Calu3 (cell line): ENCODE measurements around the gene SNX18. TPM values are rescaled to one million over a fixed set of nuclear protein-coding genes. Genes with fewer than 3 reads are reported as not detected.
"Not testable (repeated sequence)": the region's sequence is repeated elsewhere in the genome, so short reads cannot be mapped to it uniquely, and the experiment has no call there.

Experiments
- BruUV-seq: library from RNA; stranded (reverse); fragments of 400-500 nt; replicated peaks from 2 replicates; lab custom pipeline; 2021; lab: Mats Ljungman, UMichigan
- CTCF ChIA-PET: fragments of 300-600 bp; sonication (Branson Sonifier 250); formaldehyde crosslinking; loops from one replicate; lab custom pipeline; 2022; ENCODE audit warnings: antibody characterized with exemption; lab: Charles Lee
- DNase-seq: peaks from one replicate; pipeline ENCODE4 v3.0.0; 2022
- H3K27ac Mint-ChIP-seq: one replicate; pipeline ENCODE4 v1.8.0; 2022; ENCODE audit warnings: mixed read lengths; ENCODE audit not compliant: unreplicated experiment
- H3K27me3 Mint-ChIP-seq: one replicate; pipeline ENCODE4 v1.8.0; 2022; ENCODE audit warnings: mixed read lengths; ENCODE audit not compliant: unreplicated experiment
- H3K36me3 Mint-ChIP-seq: one replicate; pipeline ENCODE4 v1.8.0; 2022; ENCODE audit warnings: mild to moderate bottlenecking, moderate library complexity, mixed read lengths; ENCODE audit not compliant: insufficient read depth, unreplicated experiment
- H3K4me1 Mint-ChIP-seq: one replicate; pipeline ENCODE4 v1.8.0; 2022; ENCODE audit warnings: mild to moderate bottlenecking, low read depth, mixed read lengths; ENCODE audit not compliant: unreplicated experiment
- H3K4me3 Mint-ChIP-seq: one replicate; pipeline ENCODE4 v1.8.0; 2022; ENCODE audit warnings: mild to moderate bottlenecking, low read depth, moderate library complexity, mixed read lengths; ENCODE audit not compliant: unreplicated experiment
- H3K9me3 Mint-ChIP-seq: one replicate; pipeline ENCODE4 v1.8.0; 2022; ENCODE audit warnings: low read depth, mixed read lengths; ENCODE audit not compliant: unreplicated experiment
- CTCF ChIP-seq: fragments of 200-600 bp; IDR thresholded peaks from one replicate; pipeline ENCODE4 v1.8.0; 2022; ENCODE audit warnings: antibody characterized with exemption; ENCODE audit not compliant: unreplicated experiment
- intact Hi-C: fragments of 100-400 bp; cut with micrococcal nuclease; formaldehyde crosslinking; loops from one replicate; pipeline ENCODE4 v1.10.0; 2022; ENCODE audit not compliant: unreplicated experiment
- total RNA-seq: library from RNA; stranded (reverse); gene quantifications from 2 replicates; pipeline ENCODE4 v1.2.3, GENCODE V29; 2022

SNX18 gene
- total RNA-seq, 1 experiment from 2014 or later = 22.8 TPM

- Mint-ChIP-seq H3K9me3 (no peaks in the 10 kb centered on the region), H3K4me1 (peaks cover 24% of the 10 kb centered on the region), H3K36me3 (no peaks in the 10 kb centered on the region), H3K27ac (no peak overlapping the region), H3K27me3 (no peaks in the 10 kb centered on the region), H3K4me3 (no peak overlapping the region)
- no peak for DNase-seq
- intact Hi-C loops = no loop called here
- CTCF ChIA-PET = no interaction called here
- no peak for TF ChIP-seq CTCF
- no TSS peak for BruUV-seq
Observed at GRCh38 chr5:54531546-54531945, 14.0 kb downstream of the SNX18 start.

- DNase-seq = no peak
- H3K4me3 Mint-ChIP-seq = no peak overlapping the region
- H3K36me3 Mint-ChIP-seq = no peaks in the 10 kb centered on the region
- CTCF ChIA-PET = interaction anchor here (0.6 to 0.7 kb wide), 3 partner anchors 15 to 465 kb away, joined by 4 to 5 read pairs (median 4); no protein-coding TSS in a partner anchor
- no TSS peak for BruUV-seq
- H3K9me3 Mint-ChIP-seq = no peaks in the 10 kb centered on the region
- intact Hi-C loops = no loop called here
- no peak for TF ChIP-seq CTCF
- H3K27me3 Mint-ChIP-seq = no peaks in the 10 kb centered on the region
- peak overlapping the region; percentile 28 for H3K27ac Mint-ChIP-seq
- H3K4me1 Mint-ChIP-seq = peaks cover 24% of the 10 kb centered on the region
Observed at GRCh38 chr5:54533541-54534190, 16.1 kb downstream of the SNX18 start.

GRCh38 chr5:54534191-54535004 lies 16.8 kb downstream of the SNX18 start:
- CTCF ChIA-PET = interaction anchor here (0.6 to 0.7 kb wide), 3 partner anchors 14 to 465 kb away, joined by 4 to 5 read pairs (median 4); no protein-coding TSS in a partner anchor
- no peaks in the 10 kb centered on the region for H3K9me3 Mint-ChIP-seq
- H3K27me3 Mint-ChIP-seq = no peaks in the 10 kb centered on the region
- H3K4me3 Mint-ChIP-seq = no peak overlapping the region
- peak overlapping the region; percentile 28 for H3K27ac Mint-ChIP-seq
- no peaks in the 10 kb centered on the region for H3K36me3 Mint-ChIP-seq
- TF ChIP-seq CTCF = no peak
- peaks cover 24% of the 10 kb centered on the region for H3K4me1 Mint-ChIP-seq
- BruUV-seq = no TSS peak
- no peak for DNase-seq
- intact Hi-C loops = no loop called here

GRCh38 chr5:54535149-54535844 lies 17.7 kb downstream of the SNX18 start:
- no peak overlapping the region for H3K27ac Mint-ChIP-seq
- intact Hi-C loops = no loop called here

GRCh38 chr5:54536375-54536774 lies 18.8 kb downstream of the SNX18 start:
- H3K4me1 Mint-ChIP-seq = peaks cover 17% of the 10 kb centered on the region
- intact Hi-C loops, H3K4me3 Mint-ChIP-seq, H3K27me3 Mint-ChIP-seq, H3K27ac Mint-ChIP-seq, CTCF ChIA-PET, BruUV-seq, H3K9me3 Mint-ChIP-seq, DNase-seq, H3K36me3 Mint-ChIP-seq: not testable (repeated sequence)

More at GRCh38 chr5:54535149-54535844, 17.7 kb downstream of the SNX18 start:
- CTCF ChIA-PET = no interaction called here
- H3K36me3 Mint-ChIP-seq = no peaks in the 10 kb centered on the region
- H3K4me3 Mint-ChIP-seq = no peak overlapping the region
- no peak for DNase-seq
- TF ChIP-seq CTCF = no peak
- no TSS peak for BruUV-seq
- no peaks in the 10 kb centered on the region for H3K9me3 Mint-ChIP-seq
- H3K27me3 Mint-ChIP-seq = no peaks in the 10 kb centered on the region
- peaks cover 24% of the 10 kb centered on the region for H3K4me1 Mint-ChIP-seq

GRCh38 chr5:54536861-54537260 lies 19.3 kb downstream of the SNX18 start:
- CTCF ChIA-PET, intact Hi-C loops, DNase-seq, H3K9me3 Mint-ChIP-seq, H3K27me3 Mint-ChIP-seq, H3K4me3 Mint-ChIP-seq, BruUV-seq, H3K27ac Mint-ChIP-seq, H3K36me3 Mint-ChIP-seq: not testable (repeated sequence)
- H3K4me1 Mint-ChIP-seq = peaks cover 14% of the 10 kb centered on the region
